KG1 (cell line): ENCODE measurements around the gene PIK3CB.
"Not testable (repeated sequence)": the region's sequence is repeated elsewhere in the genome, so short reads cannot be mapped to it uniquely, and the experiment has no call there.

ENCODE experiments used
- DNase-seq: peaks from one replicate; lab custom pipeline; 2025; lab: John Stamatoyannopoulos, UW

Gene PIK3CB

DNA sequence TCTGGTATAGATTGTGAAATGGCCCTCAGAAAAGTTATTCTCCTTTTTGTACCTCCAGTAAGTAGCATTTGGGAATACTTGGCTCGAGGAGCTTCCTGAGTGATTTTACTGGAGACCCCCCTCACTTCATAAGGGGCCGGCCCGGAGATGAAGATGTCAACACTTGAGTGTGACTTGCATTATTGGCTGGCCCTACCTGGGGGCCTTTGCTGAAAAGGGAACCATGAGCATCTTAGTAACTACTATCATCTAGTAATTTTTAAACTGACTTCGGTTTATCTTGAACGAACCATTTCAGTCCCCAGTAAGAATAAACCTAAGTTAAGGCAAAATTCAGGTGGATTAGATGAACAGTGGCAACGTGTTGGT, 224.8 kb downstream of the PIK3CB start:
- no peak for DNase-seq

DNA sequence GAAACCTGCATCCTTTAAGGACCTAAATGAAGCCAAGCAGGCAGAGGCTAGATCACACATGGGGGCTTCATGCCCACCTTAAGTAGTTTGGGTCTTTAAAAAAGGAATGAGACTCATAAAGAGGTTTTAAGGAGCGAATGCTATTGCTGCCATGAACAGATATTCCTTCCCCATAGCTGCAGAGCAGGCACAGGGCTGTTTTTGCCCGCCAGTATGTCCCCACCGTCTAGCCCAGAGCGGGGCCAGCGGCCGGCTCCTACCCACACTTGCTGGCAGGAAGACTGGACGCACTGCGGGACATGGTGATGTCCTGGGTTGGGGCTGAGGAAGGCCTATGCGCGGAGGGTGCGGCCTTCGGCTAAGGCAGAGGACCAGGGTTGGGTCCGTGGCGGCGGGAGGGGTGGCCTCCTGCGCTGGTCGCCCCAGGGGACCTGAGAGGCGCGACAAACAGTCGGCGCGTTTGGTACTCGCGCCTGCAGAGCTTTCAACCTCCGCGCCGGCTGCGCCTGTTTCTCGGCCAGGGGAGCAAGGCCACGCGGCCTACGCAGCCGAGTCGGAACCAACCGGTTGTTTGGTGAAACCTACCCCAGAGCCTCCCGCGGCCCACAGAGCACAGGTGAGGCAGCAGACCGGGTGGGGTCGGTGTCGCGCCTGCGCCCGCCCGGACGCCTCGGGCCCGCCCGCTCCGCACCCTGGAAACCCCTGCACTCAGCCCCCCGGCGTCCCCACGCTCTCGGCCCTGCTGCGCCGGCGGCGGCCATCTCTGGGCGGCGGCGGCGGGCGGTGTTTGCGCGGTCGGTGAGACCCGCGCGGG, 226.2 kb downstream of the PIK3CB start, which contains the start of gene FAIM:
FAIM (plus strand) TSS at position 450 of the 814 bp plus-strand sequence. CDS start 10,956 bp downstream, outside the sequence.
- DNase-seq, result peak; percentile 60

DNA sequence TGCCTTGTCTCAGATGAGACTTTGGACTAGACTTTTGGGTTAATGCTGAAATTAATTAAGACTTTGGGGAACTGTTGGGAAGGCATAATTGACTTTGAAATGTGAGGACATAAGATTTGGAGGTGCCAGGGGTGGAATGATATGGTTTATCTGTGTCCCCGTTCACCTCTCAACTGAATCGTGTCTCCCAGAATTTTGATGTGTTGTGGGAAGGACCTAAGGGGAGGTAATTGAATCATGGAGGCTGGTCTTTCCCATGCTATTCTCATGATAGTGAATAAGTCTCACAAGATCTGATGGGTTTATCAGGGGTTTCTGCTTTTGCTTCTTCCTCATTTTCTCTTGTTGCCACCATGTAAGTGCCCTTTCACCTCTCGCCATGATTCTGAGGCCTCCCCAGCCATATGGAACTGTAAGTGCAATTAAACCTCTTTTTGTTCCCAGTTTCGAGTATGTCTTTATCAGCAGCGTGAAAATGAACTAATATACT, 230.6 kb downstream of the PIK3CB start:
- not testable (repeated sequence) for DNase-seq
